GM19023 (cell line): ENCODE results near the gene COBLL1.

Experiments
- ATAC-seq: cut with Tn5 transposase; IDR thresholded peaks from one replicate; pipeline ENCODE4 v1.9.1; 2021; ENCODE audit warnings: mild to moderate bottlenecking, moderate library complexity; ENCODE audit not compliant: unreplicated experiment

Gene COBLL1

GRCh38 chr2:164821338-164821737 lies 20.3 kb downstream of the COBLL1 start:
- no peak for ATAC-seq

GRCh38 chr2:164818149-164819136 lies 23.2 kb downstream of the COBLL1 start:
- no peak for ATAC-seq

- ATAC-seq = no peak
Observed at GRCh38 chr2:164816900-164817299, 24.7 kb downstream of the COBLL1 start.

- ATAC-seq = no peak
Observed at GRCh38 chr2:164816046-164816445, 25.6 kb downstream of the COBLL1 start.

GRCh38 chr2:164815071-164815793 lies 26.4 kb downstream of the COBLL1 start:
- no peak for ATAC-seq

- ATAC-seq = no peak
Observed at GRCh38 chr2:164813535-164813934, 28.1 kb downstream of the COBLL1 start.

GRCh38 chr2:164812378-164812777 lies 29.2 kb downstream of the COBLL1 start:
- ATAC-seq = no peak

GRCh38 chr2:164811819-164812218 lies 29.8 kb downstream of the COBLL1 start:
- no peak for ATAC-seq

- ATAC-seq = no peak
Observed at GRCh38 chr2:164810843-164811242, 30.8 kb downstream of the COBLL1 start.

GRCh38 chr2:164808776-164809175 lies 32.8 kb downstream of the COBLL1 start:
- no peak for ATAC-seq

- ATAC-seq = no peak
Observed at GRCh38 chr2:164803776-164804466, 37.7 kb downstream of the COBLL1 start.

- no peak for ATAC-seq
Observed at GRCh38 chr2:164802095-164802707, 39.4 kb downstream of the COBLL1 start.

GRCh38 chr2:164800572-164800971 lies 41.1 kb downstream of the COBLL1 start:
- ATAC-seq = no peak

GRCh38 chr2:164797627-164798026 lies 44.0 kb downstream of the COBLL1 start:
- no peak for ATAC-seq

- ATAC-seq = no peak
Observed at GRCh38 chr2:164796999-164797398, 44.6 kb downstream of the COBLL1 start.

- ATAC-seq = no peak
Observed at GRCh38 chr2:164794432-164795231, 47.0 kb downstream of the COBLL1 start.

GRCh38 chr2:164794016-164794415 lies 47.6 kb downstream of the COBLL1 start:
- ATAC-seq = no peak

GRCh38 chr2:164793529-164793928 lies 48.1 kb downstream of the COBLL1 start:
- ATAC-seq = no peak

- no peak for ATAC-seq
Observed at GRCh38 chr2:164792316-164793170, 49.1 kb downstream of the COBLL1 start.
